GM21367 (cell line): Measurements from ENCODE around the gene PLXNA4.

Source experiments
- ATAC-seq: cut with Tn5 transposase; IDR thresholded peaks from one replicate; pipeline ENCODE4 v1.9.1; 2021; ENCODE audit not compliant: unreplicated experiment

Gene PLXNA4

DNA sequence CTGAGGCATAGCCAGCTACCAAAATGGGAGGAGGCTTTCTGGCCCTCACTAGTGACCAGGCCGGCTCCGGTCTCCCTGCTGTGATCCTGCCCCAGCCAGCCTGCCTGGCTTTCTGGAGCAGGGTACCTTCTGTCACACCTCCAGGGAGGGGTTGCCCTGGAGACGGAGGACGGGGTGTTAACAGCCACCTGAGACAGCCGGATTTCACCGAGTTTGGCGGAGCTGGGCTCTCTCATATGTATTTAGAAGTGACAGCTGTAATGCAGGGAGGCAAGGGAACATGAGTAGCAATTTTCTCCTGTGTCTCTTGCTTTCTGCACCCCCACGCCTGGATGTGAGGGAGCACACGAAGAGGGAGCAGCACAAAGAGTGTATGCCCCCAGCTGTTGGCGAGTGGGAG, 473.3 kb downstream of the PLXNA4 start:
- no peak for ATAC-seq

DNA sequence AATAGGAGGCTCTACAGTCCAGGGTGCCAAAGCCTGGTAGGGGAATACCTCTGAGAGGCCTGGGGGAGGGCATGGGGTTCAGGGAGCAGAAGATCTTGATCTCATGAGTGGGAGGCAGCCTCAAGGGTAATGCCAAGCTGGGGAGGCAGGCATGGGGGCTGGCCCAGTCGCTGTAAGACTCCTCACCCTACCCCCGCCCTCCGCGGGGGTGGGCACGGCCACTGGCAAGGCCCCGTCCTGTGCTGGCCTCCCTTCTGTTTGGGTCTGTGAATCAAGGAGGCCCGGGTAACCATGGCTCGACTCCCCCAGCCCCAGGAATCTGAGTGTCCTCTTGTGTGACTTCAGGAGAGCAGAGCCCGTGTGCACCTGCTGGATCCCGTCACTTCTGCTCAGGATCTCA, 473.9 kb downstream of the PLXNA4 start:
- no peak for ATAC-seq

DNA sequence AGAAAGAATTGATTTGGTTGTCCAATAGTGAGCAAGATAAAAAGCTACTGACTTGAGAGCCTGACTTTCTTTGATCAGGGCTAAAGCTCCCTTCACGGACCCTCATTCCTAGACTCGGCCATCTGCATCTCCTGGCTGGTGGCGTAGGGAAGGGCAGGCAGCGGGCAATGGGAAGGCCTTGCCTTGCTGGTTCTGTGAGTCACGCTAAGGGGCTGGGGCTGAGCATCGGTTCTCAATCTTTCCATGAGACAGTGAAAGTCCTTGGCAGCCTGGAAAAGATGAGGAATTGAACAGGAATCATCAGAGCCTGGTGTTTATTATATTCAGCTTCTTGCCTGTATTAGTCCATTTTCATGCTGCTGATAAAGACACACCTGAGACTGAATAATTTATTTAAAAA, 475.3 kb downstream of the PLXNA4 start:
- ATAC-seq, result no peak

DNA sequence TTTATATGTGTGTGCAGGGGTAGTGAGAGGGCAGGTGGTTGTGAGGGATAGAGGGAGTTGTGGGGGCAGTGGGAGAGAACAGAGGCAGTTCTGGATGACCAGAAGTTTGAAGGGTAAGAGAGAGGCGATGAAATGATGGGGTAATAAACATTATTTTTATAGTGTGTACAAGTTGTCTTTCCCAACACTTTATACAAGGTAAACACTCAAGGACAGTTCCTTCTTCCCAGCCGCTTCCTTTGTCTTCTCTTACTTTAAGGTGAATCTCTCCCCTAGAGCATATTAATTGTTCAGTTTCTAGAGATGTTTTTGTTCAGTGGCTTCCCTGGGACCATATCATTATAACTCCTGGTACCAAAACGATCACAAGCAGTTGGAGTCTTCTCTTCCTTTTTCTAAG, 475.8 kb downstream of the PLXNA4 start:
- ATAC-seq, result no peak

DNA sequence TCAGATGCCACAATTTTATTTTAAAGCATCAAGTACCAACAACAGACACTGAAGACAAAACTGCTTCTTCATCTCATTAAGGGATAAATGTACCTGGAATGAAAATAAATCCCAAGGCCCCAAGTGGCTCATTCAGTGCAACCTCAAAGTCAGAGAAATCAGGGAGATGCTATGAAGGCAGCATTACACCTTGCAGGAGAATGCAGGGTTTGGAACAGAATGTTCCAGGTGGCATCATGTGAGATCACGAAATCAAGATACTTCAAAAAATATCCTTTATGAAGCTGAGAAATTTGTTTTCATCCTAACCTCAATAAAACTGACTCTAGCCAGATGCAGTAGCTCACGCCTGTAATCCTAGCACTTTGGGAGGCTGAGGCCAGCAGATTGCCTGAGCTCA, 477.1 kb downstream of the PLXNA4 start:
- ATAC-seq, result no peak

DNA sequence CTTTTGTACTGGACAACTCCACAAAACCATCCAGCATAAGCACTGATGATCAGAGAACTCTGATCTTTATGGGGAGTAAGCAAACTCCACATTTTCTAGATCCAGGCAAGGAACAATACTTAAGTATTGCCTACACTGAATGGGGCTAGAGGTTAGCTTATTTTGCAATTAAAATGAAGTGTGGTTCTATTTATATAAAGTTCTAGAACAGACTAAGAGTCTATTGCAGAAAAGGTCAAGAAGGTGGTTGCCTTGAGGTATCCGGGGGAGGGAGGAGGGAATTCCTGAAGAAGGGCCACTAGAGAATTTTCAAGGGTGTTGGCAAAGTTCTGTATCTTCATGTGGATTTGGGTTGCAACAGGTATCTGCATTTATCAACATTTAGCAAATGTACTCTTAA, 477.9 kb downstream of the PLXNA4 start:
- ATAC-seq, result no peak

DNA sequence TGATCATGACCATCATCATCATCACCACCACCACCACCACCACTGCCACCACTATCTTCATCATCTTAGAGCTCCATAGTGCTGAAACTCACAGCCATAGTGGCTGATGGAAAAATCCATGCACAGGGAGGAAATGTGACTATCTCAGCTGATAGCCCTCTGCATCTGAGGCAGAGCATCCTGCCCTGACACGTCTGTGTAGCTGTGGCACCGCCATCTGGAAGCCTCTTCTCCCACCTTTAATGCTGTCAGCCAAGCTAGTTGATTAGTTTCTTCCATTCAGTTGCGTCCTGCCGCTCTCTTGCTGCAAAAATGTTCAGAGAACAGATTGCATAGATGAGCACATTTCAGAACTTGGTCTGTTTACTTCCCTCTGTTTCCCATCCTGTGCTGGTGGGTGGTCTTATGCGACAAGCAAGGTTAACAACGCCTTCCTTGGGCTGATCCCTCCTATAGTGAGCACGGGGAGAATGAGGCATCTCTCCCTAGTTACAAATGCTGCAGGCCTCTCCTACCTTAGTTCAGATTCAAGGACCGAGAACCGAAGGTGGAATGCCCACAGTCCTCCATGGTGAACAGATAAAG, 478.6 kb downstream of the PLXNA4 start:
- ATAC-seq, result no peak

DNA sequence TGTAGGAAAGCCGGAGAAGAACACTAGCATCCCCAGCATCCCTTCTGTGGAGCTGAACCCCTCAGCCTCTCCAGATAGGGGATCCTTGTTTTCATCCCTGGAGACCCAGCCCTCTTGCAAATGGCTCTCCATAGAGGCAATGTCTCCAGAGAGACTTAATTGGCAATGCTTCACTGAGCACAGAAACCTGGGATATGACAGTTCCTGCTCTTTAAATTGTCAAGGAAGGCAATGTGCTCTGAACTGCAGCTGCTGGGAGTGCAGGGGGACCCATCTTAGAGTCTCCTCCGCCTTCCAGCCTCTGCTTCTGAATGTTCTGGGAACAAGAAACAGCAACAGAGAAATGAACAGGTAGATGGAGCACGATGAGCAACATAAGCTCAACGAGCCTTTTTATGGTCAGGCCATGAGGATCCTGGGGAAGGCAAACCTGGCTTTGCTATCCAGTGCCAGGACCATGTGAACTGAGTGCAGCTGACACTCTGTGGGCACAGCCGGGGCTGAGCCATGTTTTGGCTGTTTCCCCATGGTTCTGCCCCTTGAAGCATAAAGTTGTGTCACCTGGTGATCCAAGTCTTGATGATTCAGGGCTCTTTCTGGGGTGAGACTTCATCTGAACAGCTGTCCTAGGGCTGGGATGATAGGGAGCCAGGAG, 481.0 kb downstream of the PLXNA4 start:
- ATAC-seq, result no peak

DNA sequence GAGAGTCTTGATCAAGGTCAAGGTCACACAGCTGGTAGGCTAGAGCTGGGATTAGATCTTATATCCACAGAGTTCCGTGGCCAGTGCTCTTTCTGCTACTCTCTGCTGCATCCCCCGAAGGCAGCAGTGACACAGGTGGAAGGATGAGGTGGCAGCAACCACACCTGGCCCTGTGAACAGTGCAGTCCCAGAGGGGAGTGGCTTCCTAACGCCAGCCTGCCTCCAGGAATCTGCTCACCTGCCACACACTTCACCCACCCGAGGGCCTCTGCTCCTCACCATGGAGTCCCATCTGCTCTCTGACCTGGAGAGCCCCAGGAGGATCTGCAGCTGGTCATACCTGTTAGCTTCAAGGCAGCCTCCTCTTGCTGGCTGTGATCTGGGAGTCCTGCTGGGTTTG, 484.2 kb downstream of the PLXNA4 start:
- no peak for ATAC-seq

DNA sequence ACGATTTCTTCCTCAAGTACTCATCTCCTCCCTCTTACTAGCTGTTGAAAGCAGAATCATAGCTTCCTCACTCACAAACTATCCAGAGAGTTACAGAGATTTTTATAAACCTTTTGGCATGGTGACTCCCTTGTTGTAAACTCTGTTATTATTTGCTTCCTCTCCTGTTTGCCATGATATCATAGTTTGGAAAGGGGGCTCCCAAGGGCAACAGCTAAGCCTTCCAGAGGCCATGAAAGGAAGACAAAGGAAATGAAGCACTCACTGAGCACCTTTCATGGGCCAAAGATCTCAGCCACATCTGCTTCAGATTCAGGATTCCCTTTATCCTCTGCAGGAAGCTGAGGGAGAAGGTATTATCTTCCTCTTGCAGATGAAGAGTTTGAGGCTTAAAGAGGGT, 484.6 kb downstream of the PLXNA4 start:
- ATAC-seq, result no peak

DNA sequence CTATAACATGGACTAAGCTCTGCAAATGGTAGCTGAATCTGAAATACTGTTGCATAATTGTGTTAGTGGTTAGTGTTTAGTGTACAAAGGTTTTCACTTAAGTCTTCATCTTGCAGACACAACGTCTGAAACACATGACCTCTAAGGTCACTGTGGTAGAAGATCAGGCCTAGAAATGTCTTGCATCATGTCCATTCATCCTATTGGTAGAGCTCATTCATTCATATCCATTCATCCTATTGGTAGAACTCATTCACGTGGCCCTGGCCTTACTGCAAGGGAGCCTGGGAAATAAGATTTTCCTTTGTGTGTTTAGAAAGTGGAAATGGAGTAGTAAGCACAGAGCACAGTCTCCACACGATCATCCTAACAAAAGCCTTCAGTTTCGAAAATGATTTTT, 485.8 kb downstream of the PLXNA4 start:
- ATAC-seq, result no peak

DNA sequence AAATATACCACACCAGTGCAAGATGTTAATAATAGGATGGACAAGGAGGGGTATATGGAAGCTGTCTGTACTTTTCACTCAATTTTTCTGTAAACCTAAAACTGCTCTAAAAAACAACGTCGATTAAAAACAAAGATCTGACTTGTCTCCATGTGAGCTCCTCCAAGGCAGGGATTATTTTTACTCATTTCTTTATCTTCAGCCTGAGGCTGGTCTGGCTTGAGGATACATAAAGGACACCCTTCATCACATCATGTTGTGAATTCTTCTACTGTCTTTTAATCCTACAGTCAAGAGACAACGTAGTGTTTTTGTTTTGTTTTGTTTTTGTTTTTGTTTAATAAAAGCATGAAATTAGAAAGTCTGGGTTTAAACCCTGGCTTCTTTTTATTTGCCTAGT, 486.9 kb downstream of the PLXNA4 start:
- no peak for ATAC-seq

DNA sequence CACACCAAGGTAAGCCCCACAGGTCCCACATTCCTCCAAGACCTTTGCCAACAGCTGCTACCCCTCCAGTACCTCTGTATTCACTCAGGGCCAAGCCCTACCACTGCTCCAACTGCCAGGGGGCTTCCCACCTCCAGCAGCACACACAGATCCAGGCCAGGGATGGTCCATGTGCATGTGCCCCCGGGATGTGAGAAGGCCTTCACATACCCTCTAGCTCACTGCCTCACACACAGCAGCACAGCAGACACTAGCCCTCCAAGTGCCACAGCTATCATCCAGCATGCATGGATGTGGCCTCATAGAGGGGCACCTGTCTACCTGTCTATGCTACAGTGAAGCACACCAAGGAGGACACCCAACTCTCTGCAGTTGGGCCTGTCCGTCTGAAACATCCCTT, 488.8 kb downstream of the PLXNA4 start:
- no peak for ATAC-seq

DNA sequence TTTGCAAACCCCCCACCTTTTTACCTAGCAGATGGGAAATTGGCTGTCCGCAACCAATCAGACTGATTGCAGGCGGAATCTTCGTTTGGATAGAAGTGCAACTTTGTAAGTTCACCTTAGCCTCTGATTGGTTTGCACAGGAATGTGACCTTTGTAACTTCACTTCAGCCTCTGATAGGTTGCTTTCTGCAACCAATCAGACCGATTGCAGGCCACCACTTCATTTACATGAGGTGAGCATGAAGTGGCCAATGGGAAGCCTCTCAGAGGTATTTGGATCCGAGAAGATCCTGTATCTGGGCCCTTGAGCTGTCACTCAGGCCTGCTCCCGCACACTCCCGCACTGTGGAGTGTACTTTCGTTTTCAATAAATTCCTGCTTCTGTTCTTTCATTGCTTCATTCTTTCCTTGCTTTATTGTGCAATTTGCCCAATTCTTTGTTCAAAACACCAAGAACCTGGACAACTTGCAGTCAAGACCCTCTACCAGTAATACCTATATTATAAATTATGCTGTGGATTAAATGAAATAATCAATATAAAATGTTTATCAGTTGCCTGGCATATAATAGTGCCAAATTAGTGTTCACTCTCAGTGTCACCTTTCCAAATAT, 491.4 kb downstream of the PLXNA4 start:
- no peak for ATAC-seq

DNA sequence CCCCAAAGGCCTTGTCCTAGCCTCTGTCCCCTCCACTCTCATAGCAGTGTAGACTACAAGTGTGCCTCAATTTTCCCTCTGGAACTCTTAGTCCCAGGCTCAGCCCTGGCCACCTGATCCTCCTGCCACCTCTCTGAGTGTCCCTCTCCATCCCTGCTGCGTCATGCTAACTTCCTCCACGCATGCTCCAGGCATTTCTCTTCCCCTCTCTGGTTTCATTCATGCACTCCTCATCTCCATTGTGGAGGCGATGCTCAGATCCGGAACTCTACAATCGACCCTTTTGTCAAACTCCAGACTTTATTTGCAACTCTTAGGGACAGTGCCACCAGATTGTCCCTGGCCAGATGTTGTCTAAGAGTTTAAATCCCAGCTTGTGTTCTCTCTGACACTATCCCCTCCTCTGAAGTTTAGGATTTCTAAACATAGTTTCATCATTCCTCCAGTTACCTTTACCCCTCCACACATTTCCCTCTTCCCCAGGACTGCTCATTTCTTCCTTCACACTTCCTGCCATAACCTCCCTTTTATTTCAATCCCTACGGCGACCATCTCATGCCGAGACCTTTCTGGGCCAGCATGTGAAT, 492.6 kb downstream of the PLXNA4 start:
- ATAC-seq, result no peak

DNA sequence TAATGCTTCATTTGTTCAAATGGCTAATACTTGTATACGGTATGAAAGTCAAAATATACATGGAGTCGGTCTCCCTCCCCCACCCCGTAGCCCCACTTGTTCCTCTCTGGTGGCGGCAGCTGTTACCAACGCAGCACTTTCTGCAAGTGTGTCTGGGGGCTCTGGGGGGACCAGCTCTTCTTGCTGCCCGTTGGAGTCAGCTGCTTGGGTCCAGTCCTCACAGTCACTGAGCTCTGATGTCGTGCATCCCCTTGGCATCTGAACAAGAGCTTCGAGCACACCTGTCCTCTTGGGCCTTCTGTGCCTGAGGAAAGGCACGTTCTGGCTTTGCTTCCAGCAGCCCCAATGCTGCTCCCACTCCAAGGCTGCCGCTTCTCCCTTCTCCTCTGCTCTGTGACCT, 493.1 kb downstream of the PLXNA4 start:
- ATAC-seq, result no peak

DNA sequence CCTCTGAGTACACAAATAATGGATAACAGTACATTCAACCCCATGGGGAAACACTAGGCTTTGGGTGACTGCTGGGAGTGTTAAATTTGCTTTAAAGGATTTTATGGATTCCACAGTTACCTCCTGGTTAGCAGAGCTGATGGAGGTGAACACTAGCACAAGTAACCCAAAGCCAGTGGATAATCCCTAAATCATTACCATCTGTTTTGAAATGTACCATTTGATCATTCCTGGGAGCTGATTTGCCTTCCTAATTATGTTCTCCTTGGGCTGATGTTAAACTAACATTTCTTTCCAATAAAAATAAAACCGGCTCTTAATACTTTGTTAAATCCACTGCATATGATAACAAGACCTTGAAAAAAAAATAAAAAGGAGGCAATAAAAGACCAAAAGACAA, 493.9 kb downstream of the PLXNA4 start:
- ATAC-seq, result no peak

DNA sequence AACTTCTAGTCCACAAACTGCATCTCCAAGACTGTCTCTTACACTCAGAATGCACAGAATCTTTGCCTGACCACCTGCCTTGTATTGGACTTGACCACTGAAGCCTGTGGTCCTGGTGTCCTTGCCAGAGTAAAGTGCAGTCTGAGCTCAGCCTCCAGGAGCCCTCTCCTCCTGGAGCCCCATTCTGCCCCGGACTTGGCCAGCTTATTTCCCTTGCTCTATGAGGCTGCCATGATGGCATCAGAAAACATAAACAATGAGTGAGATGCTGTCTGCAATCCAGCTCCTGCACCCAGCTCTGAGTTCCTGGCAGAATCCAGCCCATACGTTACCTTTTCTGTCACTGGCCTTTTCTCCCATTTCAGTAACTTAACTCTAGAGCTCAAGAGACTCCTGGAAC, 494.6 kb downstream of the PLXNA4 start:
- no peak for ATAC-seq

DNA sequence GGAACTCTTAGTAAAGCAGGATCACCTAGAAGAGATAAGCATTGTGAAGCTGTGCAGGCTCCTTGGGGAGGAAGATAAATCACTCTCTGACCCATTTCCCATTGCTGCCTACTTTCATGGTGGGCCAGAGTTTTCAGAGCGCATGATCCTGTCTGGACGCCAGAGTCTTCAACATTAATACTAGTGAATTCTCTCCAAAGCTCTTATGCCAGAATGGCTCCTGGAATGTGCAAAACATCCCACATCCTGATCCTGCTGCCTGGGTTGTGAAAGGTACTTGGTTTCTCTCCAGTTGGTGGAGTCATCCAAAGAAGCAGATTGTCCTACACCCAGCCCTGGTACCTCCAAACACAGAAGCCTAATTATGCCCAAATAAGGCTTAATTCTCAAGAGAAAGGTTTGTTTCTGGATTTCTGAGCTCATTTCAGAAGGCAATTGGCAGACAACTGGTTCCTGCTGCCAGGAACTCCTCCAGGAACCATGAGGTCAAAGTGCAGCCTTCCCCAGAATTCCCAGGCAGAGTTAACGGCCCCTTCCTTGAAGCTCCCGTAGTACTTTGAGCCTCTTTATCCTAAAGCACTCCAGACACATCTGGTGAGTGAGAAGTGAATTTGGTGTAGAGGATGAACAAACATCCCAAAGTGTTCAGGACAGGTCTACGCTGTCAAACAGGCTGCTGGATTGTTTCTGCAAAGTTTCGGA, 495.2 kb downstream of the PLXNA4 start:
- no peak for ATAC-seq

DNA sequence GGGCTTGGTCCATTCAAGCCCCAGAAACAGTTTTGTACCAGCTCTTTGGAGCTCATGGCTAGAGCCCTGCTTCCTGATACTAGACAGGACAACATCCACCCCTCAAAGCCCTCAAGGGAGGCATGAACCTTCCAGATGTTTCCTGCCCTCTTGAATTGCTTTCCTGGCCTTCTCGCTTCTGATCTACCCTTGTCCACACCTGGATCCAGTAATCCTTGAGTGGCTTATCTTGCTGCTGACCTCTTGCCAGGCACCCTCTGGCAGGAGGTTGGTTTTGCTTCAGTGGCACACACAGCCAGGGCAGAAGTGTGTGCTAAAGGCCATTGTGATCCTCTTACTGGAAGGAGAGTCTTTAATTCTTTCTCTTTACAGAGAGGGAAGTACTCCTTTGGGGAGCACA, 495.8 kb downstream of the PLXNA4 start:
- ATAC-seq, result no peak

DNA sequence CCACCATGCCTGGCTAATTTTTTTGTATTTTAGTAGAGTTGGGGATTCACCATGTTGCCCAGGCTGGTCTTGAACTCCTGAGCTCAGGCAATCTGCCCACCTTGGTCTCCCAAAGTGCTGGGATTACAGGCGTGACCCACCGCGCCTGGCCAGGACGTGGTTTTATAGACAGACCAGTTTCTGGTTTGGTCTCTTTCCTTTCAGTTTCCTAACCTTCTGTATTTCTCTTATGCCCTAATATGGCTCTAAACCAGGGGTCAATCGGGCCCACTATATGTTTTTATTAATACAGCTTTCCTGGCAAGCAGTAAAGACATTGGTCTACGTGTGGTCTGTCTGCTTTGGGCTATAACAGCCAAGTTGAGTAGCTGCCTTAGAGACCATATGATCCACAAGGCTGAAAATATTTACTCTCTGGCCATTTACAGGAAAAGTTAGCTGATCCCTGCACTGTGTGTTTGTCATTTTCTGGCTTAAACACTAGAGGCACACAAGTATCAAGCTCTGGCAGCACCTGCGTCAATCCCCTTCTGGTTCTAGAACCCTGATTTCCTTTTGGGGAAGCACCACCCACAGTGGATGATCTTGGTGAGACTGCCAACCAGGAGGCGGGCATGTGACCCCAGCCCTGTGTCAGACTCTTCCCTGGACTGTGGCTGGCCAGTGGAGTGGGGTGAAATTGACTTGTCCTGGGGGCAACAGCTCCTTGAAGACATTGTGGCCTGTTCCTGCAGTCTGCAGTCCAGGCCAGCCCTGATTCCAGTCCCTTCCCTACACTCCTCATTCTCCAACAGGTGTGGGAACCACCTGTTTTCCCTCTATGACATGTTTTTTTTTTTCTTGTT, 497.2 kb downstream of the PLXNA4 start:
- ATAC-seq, result no peak
